ENCODE data around the gene PKDCC. TPM values are rescaled to one million over a fixed set of nuclear protein-coding genes. Genes with fewer than 3 reads are reported as not detected.

Gene PKDCC
- total and polyA plus RNA-seq, 2 of the 13 experiments (the other 11 are each of a cell fraction or from before 2014, with no cell fraction given): 52.6 to 58.8 TPM

- peak; percentile 72; the same call in 1 of the 2 replicates for TF ChIP-seq ZBTB20 (CRISPR knock-in tag; IDR thresholded peaks at IDR 0.05; ENCODE audit: borderline replicate concordance, low read depth)
- peak; percentile 63 for TF ChIP-seq XRCC5 (optimal IDR thresholded peaks at IDR 0.05; ENCODE audit: low read length)
- TF ChIP-seq ZHX2 (IDR thresholded peaks at IDR 0.05; ENCODE audit: low read depth): peak; percentile 50; the same call in 1 of the 2 replicates
- no peak for TF ChIP-seq ZHX2 (CRISPR knock-in tag; IDR thresholded peaks at IDR 0.05; ENCODE audit: borderline replicate concordance)
- TF ChIP-seq ZFP90 (CRISPR knock-in tag; IDR thresholded peaks at IDR 0.05; ENCODE audit: borderline replicate concordance): no peak; the same call in 1 of the 2 replicates
- TF ChIP-seq HOMEZ (CRISPR knock-in tag; IDR thresholded peaks at IDR 0.05; ENCODE audit: low read depth): peak; percentile 59; the same call in 1 of the 2 replicates
- TF ChIP-seq MXD4 (CRISPR knock-in tag; IDR thresholded peaks at IDR 0.05): 0 out of 2 replicates have a peak, but pooled peaks have one; percentile 66
- peak; percentile 68 for TF ChIP-seq ZNF605 (CRISPR knock-in tag; IDR thresholded peaks at IDR 0.05)
- TF ChIP-seq ATRX (CRISPR knock-in tag; IDR thresholded peaks at IDR 0.05; ENCODE audit: borderline replicate concordance): peak; percentile 67; the same call in 1 of the 2 replicates
- TF ChIP-seq CCAR2 (optimal IDR thresholded peaks at IDR 0.05; ENCODE audit: low read depth, low read length): peak; percentile 37
- TF ChIP-seq CREB1 (IDR thresholded peaks at IDR 0.05): peak; percentile 27; the same call in 1 of the 2 replicates
- peak; percentile 78 for TF ChIP-seq CREB1 (CRISPR knock-in tag; IDR thresholded peaks at IDR 0.05)
- TF ChIP-seq ZFX (CRISPR knock-in tag; IDR thresholded peaks at IDR 0.05; ENCODE audit: low read depth): 0 out of 2 replicates have a peak, but pooled peaks have one; percentile 26
- peak; percentile 28; the same call in 1 of the 2 replicates for TF ChIP-seq ZBTB46 (CRISPR knock-in tag; IDR thresholded peaks at IDR 0.05; ENCODE audit: borderline replicate concordance)
- peak; percentile 67 for TF ChIP-seq TBX2 (CRISPR knock-in tag; IDR thresholded peaks at IDR 0.05; ENCODE audit: borderline replicate concordance)
- peak; percentile 89 for TF ChIP-seq ZNF580 (CRISPR knock-in tag; IDR thresholded peaks at IDR 0.05; ENCODE audit: borderline replicate concordance, low read depth)
Measured at GRCh38 chr2:42092084-42092996, 44.5 kb downstream of the PKDCC start (continued).

Data from HepG2 (cell line).